HG02852 (cell line): ENCODE measurements around the gene APEH.
A peak's percentile ranks its signal among the peaks of the same experiment; 100 is the strongest.

Experiments used
- ATAC-seq: cut with Tn5 transposase; IDR thresholded peaks from one replicate; pipeline ENCODE4 v1.9.1; 2021; ENCODE audit warnings: mild to moderate bottlenecking, moderate library complexity; ENCODE audit not compliant: unreplicated experiment

Gene APEH

DNA sequence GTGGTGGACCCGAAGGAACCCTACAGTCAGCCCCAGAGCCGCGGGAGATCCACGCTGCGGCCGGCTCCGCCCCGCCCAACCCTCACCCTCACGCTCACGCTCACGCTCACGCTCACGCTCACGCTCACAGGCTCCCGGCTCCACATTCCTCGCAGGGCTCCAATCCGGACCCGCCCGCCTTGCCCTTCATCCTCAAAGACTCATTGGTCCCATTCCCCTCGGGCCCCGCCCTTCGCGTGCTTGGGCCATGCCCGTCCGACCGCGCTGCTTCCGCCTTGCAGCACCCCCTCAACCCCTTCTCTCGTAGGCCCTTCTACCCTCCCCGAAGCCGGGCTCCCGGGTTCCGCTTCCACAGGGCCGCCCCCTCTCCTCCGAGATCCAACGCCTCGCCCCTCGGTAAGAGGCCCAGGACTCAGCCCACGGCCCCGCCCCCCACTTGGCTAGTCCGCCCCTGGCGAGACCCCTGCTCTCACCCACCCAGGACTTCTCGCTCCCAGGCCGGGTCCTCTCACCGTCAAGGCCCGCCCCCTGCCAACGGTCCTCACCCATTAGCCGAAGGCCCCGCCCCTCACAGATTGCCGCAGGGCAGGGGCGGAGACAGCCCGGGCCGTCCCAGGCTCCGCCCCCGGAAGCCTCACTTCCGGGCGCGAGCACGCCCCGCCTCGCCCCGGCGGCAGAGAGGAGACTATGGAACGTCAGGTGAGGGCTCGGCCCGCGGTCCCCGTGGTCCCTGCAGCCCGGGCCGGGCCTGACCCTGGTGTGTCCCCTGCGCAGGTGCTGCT is at the start of gene APEH:
APEH (plus strand) TSS at position 637 of the 782 bp plus-strand sequence; CDS start at position 688, 51 bp downstream.
- peak; percentile 75 for ATAC-seq

DNA sequence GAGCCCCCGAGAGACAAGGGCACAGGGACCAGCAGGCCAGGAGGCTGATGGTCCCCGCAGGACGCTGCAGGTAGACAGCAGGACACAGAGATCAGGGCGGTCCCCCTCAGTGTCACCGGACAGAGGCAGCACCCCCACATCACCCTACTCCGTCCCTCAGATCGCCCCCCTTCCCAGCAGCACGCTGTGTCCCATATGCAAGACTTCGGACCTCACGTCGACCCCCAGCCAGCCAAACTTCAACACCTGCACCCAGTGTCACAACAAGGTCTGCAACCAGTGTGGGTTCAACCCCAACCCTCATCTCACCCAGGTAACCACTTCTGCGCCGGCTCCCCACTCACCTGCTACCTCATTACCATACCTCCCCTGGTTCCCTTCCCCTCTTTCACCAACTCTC is 49.1 kb upstream of the APEH start:
- ATAC-seq = no peak

DNA sequence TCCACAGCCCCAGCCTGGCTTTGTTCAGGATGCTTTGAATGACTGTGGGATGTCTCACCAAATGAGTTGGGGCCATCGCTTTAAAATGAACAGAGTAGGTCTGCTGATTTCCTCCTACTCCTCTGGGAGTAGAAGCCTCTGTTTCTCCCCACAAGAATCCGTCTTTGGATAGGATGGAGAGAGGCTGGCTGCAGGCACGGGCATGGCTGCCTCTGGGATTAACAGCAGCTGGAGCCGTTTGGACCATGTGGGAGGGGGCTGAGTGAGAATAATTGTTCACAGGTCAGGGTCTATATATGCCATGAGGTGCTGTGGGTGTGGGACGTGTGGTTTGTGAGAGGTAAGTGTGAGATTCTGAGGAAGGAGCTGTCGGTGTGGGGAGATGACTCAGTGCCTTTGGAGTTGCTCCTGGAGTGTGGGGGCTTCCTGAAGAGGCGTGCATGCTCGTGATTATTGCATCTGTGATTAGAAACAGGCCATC is 48.0 kb upstream of the APEH start:
- ATAC-seq = no peak

DNA sequence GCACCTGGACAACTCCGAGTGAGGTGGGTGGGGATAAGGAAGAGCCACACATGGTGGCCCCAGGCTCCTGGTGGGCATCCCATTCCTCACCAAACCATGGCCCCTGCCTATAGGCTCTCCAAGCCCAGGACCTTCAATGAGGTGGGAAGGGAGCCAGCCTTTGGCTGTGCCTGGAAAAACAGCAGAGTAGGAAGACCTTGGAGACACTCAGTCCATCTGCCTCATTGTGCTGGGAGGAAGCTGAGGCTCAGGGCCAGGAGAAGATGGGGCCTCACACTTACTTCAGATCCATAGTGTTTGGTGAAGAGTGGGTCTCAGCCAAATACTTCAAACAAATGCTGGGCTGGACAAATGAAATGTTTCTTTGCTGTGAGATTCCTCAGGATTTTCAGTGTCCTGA is 47.4 kb upstream of the APEH start:
- ATAC-seq = no peak

DNA sequence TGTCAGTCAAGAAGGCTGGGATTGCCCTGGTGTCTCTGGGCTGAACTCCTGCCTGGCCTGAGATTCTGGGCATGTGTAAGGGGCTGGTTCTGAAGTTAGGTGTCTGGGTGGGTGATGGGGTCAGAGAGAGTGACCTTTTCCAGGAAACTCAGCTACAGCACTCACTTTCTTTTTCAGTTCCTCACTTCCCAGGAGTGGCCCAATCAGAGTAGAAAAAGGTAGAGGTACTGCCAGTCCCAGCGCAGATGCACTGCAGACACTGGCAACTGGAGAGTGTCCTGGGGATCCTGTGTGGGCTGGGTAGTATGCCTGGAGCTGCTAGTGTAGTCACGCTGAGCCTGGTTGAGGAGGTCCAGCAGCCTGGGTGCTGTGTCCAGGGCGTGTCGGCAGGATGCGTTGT is 46.5 kb upstream of the APEH start:
- no peak for ATAC-seq

DNA sequence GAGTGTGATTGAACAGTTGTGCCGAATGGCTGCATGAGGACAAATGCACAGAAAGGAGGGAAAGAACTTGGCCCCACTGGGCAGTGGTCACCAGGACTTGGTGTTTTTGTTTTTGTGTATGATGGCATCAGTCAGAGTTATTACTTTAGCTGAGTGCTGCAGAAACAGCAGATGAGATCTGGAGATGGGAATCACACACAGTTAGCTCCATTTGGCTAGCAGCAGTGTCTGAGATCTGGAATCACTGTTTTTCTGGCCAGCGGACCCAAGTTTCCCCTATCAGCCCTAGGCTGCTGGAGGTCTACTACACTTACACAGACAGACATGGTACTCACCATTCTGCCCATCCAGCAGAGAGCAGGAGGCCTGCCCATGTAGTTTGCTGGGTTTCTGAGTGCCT is 45.9 kb upstream of the APEH start:
- no peak for ATAC-seq

DNA sequence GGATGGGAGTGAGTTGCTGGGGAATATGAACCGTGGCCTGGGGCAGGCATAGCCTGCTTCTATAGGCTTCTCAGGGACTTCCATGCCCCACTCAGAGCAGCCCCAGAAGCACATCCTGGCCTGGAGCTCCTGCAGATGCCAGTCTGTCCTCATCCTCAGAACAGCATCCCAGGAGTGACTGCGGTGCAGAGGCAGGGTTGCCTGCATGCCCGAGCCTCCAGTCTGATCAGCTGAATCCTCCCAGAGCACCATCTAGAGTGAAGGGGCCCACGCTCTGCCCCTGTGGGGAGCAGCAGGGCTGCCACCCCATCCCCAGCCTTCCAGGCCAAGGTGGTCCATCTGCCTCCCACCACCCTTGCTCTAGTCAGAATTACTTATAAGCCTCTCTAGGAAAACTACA is 44.7 kb upstream of the APEH start:
- ATAC-seq = no peak

DNA sequence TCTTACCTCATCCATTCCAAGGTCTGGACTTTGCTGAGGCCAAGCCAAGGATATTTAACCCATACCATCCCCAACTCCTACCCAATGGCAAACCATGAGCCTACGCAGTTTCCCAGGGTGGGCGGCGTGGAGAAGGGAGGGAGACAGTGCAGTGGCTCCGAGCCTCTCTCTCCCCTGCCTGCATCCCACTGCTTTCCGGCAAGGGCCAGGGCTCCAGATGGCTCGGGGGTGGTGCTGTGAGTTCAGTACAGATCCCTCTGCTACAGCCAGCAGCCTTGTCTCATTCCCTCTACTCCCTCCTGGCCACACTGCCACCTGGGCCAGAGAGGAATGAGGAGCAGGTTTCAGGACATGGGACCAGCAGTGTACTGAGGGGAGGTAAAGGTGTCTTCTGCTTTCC is 44.3 kb upstream of the APEH start:
- no peak for ATAC-seq

DNA sequence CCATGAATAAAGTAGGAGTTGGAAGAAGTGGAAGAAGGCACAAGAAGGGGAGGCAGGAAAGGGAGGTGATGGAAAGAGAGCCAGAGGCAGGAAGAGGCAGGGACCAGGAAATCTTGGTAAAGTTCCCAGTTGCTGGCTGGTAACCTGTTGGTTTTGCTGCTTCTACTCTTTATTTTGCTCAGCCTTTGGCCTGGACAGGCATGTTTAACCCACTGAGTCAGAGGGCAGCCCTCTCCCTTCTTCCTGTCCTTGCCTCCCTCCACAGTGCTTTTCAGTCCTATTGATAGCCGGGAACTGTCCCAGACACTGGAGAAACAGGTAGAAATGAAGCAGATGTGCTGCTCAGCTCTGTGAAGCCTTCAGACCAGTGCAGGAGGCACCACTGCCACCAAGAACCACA is 43.4 kb upstream of the APEH start:
- ATAC-seq = no peak

DNA sequence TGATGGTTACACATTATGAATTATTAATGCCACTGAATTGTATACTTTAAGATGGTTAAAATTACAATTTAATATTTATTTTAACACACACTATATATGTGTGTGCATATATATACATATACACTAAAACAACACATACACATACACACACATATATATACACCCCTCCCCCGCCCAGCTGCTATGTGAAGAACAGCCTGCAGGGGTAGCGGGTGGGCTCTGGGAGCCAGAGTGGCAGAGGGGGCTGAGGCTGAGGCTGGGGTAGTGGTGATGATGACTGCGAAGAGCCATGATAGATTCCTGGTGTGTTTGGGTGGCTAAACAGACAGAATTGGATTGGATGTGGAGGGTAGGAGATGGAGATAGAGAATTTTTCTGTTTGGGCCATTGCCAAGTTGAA is 39.4 kb upstream of the APEH start:
- ATAC-seq = no peak

DNA sequence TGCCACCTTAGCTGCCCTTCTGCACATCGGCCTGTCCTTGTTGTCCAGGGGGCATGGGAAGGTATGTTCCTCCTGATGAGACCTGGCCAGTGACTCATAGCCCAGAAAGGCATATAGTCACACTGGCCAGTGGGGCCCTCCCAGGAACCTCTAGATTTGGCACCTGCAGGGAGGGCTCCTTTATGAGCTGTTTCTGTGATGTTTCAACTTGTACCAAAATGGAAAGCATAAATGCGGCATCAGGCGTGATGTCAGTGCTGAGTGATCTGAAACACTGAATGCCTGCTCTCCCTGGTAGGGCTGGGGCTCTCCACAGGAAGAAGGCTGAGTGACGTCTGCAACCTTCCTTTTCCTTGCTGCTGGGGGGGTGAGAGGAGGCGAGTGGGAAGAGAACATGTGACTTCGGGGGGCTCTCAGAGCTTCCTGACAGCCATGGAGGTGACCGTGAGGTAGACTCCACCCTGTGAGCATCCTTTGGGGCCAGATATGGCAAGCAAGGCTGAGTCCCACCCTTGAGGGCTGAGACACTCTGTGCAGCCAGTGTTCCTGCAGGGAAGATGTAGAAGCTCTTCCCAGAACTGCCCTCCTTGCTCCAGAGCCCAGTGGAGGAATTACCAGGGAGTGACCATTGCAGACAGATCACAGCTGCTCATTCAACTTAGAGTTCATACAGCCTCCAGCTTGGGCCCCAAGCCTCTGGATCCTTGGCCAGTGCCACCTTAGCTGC is 37.1 kb upstream of the APEH start:
- no peak for ATAC-seq

DNA sequence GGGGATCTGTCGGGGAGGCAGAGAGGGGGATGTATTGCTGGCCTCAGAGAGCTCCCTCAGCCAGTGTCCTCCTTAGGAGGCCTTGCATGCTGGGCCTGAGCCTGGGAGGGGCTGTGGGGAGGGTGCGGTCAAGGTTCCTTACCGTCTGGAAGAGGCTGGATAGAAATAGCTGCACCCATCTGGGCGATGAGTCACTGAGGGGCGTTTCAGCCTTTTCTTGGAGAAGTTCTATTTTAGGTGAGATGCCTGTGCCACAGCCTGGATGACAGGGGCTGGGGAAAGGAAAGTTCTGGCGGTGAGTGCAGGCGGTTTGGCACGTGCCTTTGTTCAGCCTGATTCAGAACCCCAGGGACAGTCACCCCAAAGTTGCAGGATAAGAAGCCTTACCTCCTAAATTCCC is 35.7 kb upstream of the APEH start:
- ATAC-seq = no peak

DNA sequence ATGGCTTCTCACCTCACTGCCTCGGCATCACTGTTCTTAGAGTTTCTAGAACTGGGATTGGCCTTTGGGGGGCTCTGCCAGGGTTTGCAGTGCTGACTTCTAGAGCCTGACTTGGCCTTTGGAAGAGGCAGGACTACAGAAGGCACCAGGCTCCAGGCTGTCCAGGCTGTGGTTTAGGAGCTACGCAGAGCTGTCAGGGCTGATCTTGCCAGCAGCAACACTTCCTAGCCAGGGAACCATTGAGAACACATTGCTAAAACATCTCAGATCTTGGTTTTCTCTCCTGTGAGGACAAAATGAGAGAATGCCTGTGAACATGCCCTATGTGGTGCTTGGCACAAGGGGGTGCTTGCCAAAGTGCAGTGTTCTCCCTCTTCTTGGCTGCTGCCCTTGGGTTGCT is 34.6 kb upstream of the APEH start:
- ATAC-seq = no peak

DNA sequence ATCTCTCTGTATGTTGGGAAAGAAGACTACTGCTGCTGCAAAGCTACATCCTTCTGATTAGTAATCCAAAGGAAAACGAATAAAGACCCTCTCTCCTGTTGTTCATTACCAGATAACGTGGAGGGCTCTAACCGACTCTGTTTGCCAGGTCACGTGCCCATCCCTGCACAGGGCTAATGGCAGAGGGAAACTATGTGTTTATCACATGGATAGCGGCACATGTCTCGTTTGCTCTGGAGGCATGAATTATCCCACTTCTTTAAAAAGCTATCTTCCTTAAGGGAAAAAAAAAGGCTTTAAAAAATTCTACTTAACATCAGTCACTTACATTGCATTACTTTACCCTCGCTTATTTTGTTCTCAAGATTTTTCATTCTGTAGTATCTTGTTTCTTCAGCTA is 32.9 kb upstream of the APEH start:
- ATAC-seq = no peak

DNA sequence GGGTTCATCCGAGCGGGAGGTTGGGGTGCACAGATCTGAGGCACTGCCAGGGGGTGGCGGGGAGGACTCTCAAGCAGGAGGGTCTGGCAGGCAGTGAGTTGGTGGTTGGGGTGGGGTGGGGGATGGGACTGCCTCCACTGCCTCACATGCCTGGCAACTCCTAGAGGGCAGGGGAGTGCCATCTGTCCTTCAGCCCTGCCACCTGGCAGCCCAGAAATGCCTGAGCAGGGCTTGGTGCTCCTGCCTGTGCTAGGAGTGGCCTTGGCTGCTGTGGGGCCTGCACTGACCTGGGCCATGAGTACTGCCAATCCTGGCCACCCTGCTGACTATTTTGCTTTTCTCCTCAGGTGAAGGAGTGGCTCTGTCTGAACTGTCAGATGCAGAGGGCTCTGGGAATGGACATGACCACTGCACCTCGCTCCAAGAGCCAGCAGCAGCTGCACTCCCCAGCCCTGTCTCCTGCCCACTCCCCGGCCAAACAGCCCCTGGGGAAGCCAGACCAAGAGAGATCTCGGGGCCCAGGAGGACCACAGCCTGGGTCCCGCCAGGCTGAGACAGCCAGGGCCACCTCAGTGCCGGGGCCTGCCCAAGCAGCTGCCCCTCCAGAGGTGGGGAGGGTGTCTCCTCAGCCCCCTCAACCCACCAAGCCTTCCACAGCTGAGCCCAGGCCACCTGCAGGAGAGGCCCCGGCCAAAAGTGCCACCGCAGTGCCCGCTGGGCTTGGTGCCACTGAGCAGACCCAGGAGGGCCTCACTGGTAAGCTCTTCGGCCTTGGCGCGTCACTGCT is 32.0 kb upstream of the APEH start:
- no peak for ATAC-seq

DNA sequence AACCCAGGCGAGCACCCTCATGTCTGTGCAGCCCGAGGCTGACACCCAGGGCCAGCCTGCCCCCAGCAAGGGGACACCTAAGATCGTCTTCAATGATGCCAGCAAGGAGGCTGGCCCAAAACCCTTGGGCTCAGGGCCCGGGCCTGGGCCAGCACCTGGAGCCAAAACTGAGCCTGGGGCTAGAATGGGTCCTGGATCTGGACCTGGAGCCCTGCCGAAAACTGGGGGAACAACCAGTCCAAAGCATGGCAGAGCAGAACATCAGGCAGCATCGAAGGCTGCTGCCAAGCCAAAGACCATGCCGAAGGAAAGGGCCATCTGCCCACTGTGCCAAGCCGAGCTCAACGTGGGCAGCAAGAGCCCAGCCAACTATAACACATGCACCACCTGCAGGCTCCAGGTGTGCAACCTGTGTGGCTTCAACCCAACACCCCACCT is 31.4 kb upstream of the APEH start:
- ATAC-seq = no peak

DNA sequence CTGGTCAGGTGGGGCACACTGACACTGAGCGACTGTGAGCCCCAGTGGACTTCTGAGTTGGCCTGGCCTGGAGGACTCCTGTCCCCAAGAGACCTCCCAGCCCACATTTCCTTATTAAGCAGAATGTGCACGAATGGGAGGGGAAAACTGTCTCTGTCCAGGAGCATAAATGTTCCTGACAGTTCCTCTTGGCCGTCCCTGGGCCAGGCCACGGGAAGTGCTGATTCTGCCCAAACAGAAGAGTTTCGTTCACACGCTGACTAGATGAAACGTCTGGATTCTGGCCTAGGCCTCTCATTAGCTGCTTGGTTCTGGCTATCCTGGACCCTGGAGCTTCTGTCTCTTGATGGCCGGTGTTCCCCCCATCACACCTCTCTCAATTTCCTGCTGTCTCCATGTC is 29.5 kb upstream of the APEH start:
- no peak for ATAC-seq

DNA sequence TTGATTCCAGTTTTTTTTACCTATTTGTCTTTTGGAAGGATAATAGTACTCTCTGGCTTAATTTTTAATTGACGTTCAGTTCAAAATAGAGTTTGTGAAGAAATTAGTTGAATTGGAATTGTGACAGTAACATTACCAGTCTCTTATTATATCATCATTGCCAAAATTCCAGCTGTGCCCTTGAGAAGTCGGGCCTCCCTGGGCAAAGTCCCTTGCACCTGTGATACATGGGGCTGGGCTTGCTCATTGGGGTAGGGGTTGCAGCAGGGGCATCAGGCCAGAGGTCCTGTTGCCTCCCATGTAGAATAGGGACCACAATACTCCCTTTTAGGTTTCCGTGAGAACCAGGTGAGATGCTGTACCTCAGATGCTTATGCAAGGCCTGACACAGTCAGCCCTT is 27.9 kb upstream of the APEH start:
- ATAC-seq = no peak

DNA sequence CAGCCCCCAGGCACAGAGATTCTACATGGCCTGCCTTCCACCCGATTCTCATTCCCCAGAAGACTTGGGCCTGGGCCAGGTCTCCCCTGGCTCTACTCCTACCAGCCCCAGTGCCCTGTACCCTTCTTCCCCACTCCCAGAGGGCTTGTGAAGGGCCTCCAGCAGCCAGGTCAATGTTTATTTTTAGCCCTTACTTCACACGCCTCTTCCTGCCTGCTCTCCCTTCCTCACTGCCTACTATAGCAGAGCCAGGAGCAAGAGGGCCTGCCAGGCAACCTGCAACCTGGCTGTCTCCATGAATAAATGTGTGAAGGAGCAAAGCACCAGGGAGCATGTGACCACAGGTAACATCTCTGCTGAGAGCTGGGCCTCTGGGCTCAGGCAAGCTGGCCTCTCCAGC is 26.4 kb upstream of the APEH start:
- no peak for ATAC-seq

DNA sequence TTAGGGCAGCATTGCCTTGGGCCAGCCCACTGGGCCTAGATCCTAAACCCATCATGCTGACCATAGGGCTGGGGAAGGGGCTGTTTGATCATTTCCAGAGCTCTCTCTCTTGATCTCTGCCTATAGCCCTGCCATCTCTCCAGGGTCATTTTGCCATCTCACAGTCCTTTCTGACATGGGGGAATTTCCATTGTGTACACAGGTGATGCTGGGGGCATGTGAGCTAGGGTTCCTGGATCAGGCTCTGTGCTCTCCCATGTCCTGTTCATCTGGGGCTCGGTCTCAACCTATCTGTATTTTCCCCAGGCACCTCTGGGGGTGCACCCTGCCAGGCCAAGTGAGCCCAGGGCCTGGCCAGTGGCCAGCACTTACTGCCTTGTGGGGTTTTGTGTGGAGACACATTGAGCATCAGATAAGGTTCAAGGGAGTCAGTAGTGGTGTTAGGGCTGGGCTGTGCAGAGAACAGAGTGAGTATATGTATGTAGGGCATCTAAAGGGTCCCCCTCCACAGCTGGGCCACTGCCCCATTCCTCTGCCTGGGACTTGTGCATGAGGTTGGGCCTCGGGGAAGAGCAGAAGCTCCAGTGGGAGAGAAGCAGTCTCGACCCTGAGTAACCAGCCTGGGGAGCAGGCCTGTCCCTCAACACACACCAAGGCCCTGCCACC is 25.7 kb upstream of the APEH start:
- no peak for ATAC-seq

DNA sequence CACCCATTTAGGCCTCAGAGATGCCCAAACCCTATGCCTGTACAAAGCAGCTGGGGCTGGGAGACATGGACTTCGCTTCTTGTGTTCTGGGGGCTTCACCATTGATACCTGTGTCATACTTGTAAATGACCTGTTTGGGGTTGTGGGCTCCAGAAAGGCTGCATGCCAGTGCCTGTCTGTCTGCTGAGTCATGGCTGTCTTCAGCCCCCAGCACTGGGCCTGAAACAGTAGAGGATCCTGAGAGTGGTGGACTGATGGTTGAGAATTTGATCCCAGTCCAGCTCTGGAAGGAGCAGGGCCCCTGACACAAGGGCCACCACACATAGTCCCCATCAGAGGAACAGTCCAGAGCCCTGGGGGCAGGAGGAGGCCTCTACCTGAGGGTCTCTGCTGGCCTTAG is 24.6 kb upstream of the APEH start:
- no peak for ATAC-seq
